NCI-H2029 (cell line): ENCODE results near the gene ENTHD1.
A peak's percentile ranks its signal among the peaks of the same experiment; 100 is the strongest.

ENCODE experiments used
- DNase-seq: peaks from one replicate; lab custom pipeline; 2025; lab: John Stamatoyannopoulos, UW

Gene ENTHD1

GRCh38 chr22:39733191-39733590 is 160.4 kb downstream of the ENTHD1 start:
- DNase-seq, result no peak

GRCh38 chr22:39732625-39733024 is 160.9 kb downstream of the ENTHD1 start:
- DNase-seq, result no peak

DNA sequence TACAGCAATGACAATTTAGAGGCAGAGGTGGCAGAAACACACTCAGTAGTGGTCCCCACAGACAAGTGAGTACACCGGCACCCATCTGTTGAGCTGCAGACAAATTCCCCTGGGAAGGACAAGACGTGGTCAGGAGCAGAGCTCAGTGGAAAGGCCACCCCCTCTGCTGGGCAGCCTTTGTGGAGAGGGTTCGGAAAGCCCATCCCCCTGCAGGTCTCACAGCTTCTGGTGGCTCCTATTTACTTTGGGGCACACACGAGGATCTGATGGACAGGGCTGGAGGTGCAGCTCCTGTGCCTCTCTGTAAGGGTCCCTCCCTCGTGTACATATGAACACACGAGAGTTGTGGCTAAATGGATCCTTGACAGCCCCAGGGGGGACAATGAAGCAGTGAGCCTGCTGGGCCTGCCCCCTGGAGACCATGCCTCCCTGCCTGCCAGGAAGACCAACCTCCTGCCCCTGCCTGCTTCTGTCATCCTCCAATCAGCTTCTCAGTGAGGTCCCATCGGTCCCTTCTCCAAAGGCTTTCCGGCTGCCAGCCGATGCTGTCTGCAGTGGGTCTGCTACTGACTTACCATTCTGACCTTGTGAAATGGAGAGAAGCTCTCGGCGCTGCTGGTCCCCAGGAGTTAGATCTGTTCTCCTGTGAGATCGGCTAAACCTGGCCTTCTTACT is 161.5 kb downstream of the ENTHD1 start:
- no peak for DNase-seq

- DNase-seq, result no peak
Observed at GRCh38 chr22:39731481-39731880, 162.1 kb downstream of the ENTHD1 start.

- no peak for DNase-seq
Observed at GRCh38 chr22:39729141-39729934, 164.2 kb downstream of the ENTHD1 start.

DNA sequence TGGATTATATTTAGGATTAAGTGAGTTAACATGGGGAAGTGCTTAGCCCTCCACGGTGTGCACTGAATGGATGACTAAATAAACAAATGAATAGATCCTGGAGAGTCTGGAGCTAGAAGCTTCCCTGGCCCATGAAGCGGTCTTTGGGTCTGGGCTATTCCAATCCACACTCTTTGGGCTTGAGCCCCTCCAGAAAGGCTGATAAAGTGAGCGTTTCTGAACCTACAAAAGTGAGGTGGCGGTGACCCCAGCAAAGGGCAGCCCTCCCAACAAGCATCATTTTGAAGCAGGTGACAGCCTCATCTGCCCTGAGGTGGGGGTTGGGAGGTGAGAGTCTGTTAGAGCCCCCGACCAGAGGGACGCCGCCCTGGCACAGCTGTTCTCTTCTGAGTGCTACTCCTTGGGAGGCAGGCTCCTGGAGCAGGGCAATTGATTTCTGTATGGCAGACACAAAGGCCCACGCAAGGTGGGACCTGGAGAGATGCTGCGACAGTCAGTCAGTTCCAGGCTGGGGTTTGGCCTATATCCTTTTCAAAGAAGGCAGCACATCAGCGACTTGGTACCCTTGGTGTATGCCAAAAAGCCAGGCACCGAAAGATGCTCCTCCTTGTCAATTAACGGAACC is 165.2 kb downstream of the ENTHD1 start:
- DNase-seq, result no peak

DNA sequence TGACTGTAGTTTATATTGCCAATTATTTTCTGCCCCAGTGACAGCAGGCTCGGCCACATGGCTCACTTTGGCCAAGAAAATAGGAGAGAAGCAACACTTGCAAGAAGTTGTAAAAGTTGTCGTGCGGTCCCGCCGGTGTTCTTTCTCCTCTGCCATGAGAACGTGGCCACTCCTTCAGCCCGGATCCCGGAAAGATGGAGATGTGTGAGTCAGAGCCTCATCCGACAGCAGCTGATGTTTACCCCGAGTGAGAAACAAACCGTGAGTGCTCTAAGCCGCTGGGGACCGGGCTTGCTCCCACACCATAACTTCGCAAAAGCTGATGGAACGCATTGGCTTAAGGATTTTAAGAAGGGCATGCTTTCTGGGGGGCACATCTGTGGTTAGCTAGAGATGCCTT is 166.0 kb downstream of the ENTHD1 start:
- DNase-seq, result no peak

DNA sequence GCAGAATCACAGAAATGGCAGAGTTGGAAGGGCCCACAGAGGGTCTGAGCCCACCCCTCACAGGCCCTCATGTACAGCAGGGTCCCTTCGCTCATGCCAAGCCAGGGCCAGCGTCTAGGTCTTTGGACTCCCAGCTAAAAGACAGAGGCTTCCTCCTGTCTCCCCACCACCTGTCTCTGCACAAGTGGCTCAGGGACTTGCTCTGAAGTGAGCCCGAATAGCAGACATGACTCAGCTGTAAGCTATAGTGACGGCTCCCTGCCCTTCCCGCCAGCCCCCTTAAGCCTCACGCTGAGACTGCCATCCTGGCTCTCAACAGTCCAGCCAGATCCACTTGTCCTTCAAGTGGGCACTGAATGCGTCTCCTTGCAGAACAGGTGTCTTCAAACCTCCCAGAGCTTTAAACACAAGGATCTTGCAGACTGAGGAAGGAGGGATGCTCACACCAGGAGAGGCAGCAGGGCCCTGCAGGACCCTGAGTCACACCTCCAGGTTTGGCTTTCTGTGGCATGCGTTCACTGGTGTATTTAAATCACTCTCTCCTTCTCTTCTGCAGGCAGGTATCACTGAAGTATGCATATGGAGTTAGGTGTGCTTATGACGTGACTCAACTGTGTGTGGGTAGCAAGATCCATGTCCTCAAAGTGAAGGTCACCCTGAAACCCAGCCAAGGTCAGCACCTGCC is 168.1 kb downstream of the ENTHD1 start:
- peak; percentile 26 for DNase-seq

GRCh38 chr22:39724857-39725256 is 168.7 kb downstream of the ENTHD1 start:
- DNase-seq, result no peak

DNA sequence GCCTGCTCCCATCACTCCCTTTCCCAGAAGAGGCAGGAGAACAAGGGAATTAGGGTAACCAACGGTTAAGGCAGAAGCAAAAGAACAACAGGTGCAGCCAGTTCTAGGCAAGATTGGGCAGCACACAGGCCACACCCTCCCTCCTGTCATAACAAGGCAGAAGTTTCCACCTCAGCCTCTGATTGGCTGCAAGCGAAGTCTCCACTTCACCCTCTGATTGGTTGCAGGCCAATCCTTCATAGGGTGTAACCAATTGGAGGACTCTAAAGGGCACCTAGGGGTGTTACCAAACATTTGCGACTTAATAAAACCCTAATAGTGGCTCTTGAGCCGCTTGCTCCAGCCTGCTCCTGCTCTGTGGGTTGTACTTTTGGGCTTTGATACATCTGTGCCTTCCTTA is 169.2 kb downstream of the ENTHD1 start:
- DNase-seq, result no peak

- no peak for DNase-seq
Observed at GRCh38 chr22:39723899-39724351, 169.6 kb downstream of the ENTHD1 start.

DNA sequence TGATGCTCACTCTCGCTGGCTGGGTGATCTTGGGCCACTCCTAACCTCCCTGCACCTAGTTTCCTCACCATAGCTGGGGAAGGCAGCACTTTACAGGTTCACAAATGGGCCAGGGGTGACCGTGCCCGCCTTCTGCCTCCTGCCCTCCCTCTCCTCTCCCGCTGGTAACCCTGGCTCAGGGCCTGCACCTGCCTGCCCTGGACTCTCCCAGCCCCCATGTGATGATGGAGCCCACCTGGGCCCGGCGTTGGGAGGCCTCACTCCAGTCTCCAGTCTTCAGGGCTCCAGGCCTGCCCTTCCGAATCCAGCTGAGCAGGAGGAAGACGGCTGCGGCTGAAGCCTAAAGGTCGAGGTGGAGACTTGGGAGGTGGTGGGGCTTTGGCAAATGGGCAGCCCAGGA is 170.1 kb downstream of the ENTHD1 start:
- DNase-seq, result no peak

DNA sequence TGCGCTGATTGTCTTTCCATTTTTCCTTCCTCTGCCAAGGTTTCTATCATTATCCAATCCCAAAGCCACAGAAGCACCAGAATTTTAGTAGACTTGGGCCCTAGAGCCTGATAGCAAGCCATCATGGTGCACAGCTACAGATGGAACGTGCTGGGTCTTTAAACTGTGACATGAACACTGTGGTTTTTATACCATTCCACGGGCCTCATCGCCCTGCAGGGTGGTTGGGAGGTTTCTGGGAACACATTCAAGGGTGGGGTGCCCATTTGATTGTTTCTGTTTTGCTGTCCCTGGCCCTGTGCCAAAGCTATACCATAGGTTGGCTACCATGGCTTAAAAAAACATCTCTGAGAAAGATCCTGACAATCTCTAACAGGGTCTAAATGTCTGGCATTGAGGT is 171.1 kb downstream of the ENTHD1 start:
- DNase-seq, result no peak

- DNase-seq, result no peak
Observed at GRCh38 chr22:39722032-39722325, 171.6 kb downstream of the ENTHD1 start.

DNA sequence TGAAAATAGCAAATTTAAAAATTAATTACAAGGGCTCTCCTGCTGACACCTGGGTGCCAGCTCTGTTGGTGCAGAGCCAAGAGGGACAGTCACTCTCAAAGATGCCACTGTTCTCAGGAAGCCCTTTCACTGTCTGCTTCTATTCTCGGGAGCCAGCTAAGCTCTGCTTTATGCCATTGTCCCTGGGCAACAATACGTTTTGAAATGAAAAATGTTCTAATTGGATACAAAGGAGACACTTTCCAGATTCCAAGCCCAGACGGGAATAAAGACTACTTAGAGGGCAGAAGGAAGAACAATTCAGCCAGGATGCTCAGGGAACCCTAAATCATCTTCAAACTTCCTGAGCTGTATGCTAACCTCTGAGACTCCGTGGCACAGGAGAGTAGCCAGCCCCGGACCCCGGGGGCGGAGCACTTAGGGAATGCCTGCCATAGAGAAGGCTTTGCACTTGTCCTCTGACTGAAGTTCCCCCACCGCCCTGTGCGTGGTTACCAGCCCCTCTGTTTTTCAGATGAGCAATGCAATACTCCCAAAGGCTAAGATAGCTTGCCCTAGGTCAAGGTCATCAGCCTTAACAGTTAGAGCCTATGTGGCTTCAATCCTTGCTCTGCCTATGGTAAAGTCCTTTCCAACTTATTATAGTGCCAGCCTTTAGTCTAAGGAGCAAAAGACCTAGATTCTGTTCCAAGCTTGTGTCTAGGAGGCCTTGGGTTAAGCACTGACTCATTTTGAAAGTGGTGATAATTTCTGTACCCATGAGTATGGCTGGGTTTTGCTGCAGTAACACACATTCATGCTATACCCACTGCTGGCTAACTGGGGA is 172.1 kb downstream of the ENTHD1 start:
- no peak for DNase-seq

- DNase-seq, result no peak
Observed at GRCh38 chr22:39719559-39720450, 173.8 kb downstream of the ENTHD1 start.

DNA sequence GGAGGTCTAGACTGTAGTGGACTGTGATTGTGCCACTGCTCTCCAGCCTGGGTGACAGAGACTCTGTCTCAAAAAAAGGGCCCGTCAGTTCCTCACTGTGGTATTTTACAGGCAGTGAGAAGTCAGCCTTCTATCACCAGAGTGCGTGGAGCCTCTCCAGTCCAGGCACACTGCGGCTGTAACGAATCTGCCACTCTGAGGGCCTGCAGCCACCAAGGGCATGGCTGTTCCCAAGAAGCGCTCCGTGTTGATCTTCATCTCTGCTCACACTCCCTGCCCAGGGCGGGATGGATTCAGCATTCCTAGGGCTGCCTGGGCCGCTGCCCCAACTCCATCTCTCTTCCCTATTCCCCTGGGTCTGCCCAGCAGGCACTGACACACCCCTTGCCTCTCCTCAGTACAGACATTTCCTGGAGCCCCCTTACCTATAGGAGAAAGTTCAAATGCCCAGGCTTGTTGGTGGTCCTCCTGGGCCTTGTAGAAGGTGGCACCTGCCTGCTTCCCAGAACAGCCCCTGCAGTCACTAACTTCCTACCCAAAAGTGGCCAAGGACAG is 174.6 kb downstream of the ENTHD1 start:
- no peak for DNase-seq

DNA sequence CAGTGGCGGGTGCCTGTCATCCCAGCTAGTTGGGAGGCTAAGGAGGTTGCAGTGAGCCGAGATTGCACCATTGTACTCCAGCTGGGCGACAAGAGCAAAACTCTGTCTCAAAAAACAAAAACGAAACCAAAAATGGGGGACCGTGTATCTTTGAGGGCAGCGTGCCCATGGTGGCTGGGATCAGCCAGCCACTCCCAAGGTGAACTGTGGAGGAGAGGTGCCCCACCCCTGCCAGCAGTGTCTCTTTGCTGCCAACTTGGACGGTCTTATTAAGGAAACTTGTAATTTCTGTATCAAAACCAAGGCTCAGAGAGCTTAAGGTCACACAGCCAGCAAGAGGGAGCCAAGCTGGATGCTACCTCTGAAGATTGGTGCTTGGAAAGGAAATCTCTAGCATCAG is 175.4 kb downstream of the ENTHD1 start:
- no peak for DNase-seq

DNA sequence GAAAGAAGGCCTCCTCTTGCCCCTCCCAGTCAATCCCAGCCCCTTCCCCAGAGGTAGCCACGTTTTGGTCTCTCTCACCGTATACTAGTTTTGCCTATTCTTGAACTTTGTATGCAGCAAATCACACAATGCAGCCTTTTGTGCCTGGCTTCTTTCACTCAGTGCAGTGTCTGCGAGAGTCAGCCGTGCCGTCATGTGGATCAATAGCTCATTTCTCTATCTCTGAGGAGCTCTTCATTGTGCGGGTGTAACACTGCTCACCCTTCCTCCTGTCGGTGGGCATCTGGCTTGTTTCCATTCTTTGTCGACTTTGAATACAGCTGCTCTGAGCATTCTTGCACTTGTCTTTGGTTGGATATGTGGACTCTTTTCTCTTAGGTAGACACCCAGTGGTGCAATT is 176.5 kb downstream of the ENTHD1 start:
- DNase-seq, result no peak

DNA sequence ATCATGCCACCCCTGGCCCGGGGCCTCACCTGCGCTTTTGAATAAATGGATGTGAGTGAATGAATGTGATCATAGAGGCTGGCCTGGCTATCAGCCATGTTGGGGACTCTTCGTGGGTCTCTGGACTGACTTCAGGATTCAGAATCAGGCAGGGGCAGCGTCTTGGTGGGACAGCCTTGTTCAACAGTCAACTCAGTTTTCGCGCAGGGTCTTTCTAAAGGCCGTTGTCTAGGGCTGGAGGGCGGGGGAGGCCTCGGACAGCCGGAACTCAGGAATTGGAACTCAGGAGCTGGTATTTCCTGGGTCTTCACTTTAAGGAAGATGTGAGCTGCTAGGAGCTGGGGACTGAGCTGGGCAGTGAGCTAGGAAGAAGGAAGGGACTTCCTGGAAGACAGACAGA is 177.0 kb downstream of the ENTHD1 start:
- no peak for DNase-seq
